Ishikawa (cell line): Measurements from ENCODE around the gene SIT1.
A peak's percentile ranks its signal among the peaks of the same experiment; 100 is the strongest.

Experiments
- CEBPB ChIP-seq: IDR thresholded peaks from 2 replicates; pipeline ENCODE4 v1.6.1; 2012
- CREB1 ChIP-seq: IDR thresholded peaks from 2 replicates; pipeline ENCODE4 v1.6.1; 2012; ENCODE audit warnings: low read depth
- EGR1 ChIP-seq: IDR thresholded peaks from 2 replicates; pipeline ENCODE4 v1.6.1; 2012
- EP300 ChIP-seq: IDR thresholded peaks from 2 replicates; pipeline ENCODE4 v1.6.1; 2012; ENCODE audit warnings: borderline replicate concordance
- FOXM1 ChIP-seq: IDR thresholded peaks from 2 replicates; pipeline ENCODE4 v1.6.1; 2012; ENCODE audit warnings: low read depth, borderline replicate concordance
- MAX ChIP-seq: IDR thresholded peaks from 2 replicates; pipeline ENCODE4 v1.6.1; 2012
- NFIC ChIP-seq: IDR thresholded peaks from 2 replicates; pipeline ENCODE4 v1.6.1; 2012
- RAD21 ChIP-seq: IDR thresholded peaks from 2 replicates; pipeline ENCODE4 v1.6.1; 2012; ENCODE audit warnings: low read depth
- REST ChIP-seq: IDR thresholded peaks from 2 replicates; pipeline ENCODE4 v1.6.1; 2012; ENCODE audit warnings: low read depth, mild to moderate bottlenecking
- TAF1 ChIP-seq: IDR thresholded peaks from 2 replicates; pipeline ENCODE4 v1.6.1; 2012; ENCODE audit warnings: low read depth, mild to moderate bottlenecking
- TCF12 ChIP-seq: IDR thresholded peaks from 2 replicates; pipeline ENCODE4 v1.6.1; 2012; ENCODE audit warnings: low read depth
- USF1 ChIP-seq: IDR thresholded peaks from 2 replicates; pipeline ENCODE4 v1.6.1; 2012
- YY1 ChIP-seq: IDR thresholded peaks from 2 replicates; pipeline ENCODE4 v1.6.1; 2012; ENCODE audit warnings: low read depth
- ZBTB7A ChIP-seq: IDR thresholded peaks from 2 replicates; pipeline ENCODE4 v1.6.1; 2012; ENCODE audit warnings: low read depth

SIT1 gene

GRCh38 chr9:35696520-35697215 lies 45.9 kb upstream of the SIT1 start:
- TF ChIP-seq RAD21: peak; percentile 63
- no peak for TF ChIP-seq ZBTB7A

GRCh38 chr9:35695943-35696401 lies 45.2 kb upstream of the SIT1 start:
- TF ChIP-seq REST (no peak), TAF1 (no peak), EP300 (no peak), FOXM1 (no peak), RAD21 (no peak), YY1 (no peak), CREB1 (no peak), CEBPB (no peak), NFIC (no peak), EGR1 (no peak)

- no peak for TF ChIP-seq NFIC
- no peak for TF ChIP-seq EGR1
- TF ChIP-seq TAF1: no peak
- TF ChIP-seq YY1: no peak
- no peak for TF ChIP-seq USF1
- no peak for TF ChIP-seq EP300
- TF ChIP-seq FOXM1: no peak
- no peak for TF ChIP-seq TCF12
- TF ChIP-seq CREB1: no peak
- TF ChIP-seq REST: no peak
- TF ChIP-seq RAD21: no peak
- TF ChIP-seq MAX: no peak
Measured at GRCh38 chr9:35691757-35692301, 41.1 kb upstream of the SIT1 start.

GRCh38 chr9:35691334-35691650 lies 40.6 kb upstream of the SIT1 start:
- TF ChIP-seq EGR1: no peak
- no peak; the same call in 1 of the 2 replicates for TF ChIP-seq ZBTB7A
- no peak for TF ChIP-seq FOXM1
- no peak for TF ChIP-seq RAD21
- TF ChIP-seq USF1: no peak
- TF ChIP-seq NFIC: no peak
- no peak for TF ChIP-seq YY1
- no peak for TF ChIP-seq TAF1
- no peak for TF ChIP-seq REST
- TF ChIP-seq CREB1: no peak
- TF ChIP-seq CEBPB: no peak
- no peak for TF ChIP-seq MAX
- no peak for TF ChIP-seq EP300
- TF ChIP-seq TCF12: no peak
